ENCODE results near the gene GRB10.

GRCh38 chr7:50805447-50806125, 22.9 kb upstream of the GRB10 start:
- no peak for TF ChIP-seq CTCF (IDR thresholded peaks at IDR 0.05; ENCODE audit: borderline replicate concordance, extremely low read depth, low read length, poor library complexity, severe bottlenecking)
- TF ChIP-seq EZH2 (IDR thresholded peaks at IDR 0.05; ENCODE audit: borderline replicate concordance, low read depth, low read length, severe bottlenecking), result no peak
